Kidney epithelial cell (primary cell): ENCODE data around the gene CTSV. TPM values are rescaled to one million over a fixed set of nuclear protein-coding genes. Genes with fewer than 3 reads are reported as not detected.
"Not testable (repeated sequence)": the region's sequence is repeated elsewhere in the genome, so short reads cannot be mapped to it uniquely, and the experiment has no call there.

ENCODE experiments used
- DNase-seq: peaks from one replicate; pipeline ENCODE4 v3.0.0-alpha.2; 2010; ENCODE audit warnings: low read depth
- H3K27me3 ChIP-seq: 2 replicates; pipeline ENCODE4 v1.6.0; 2011; ENCODE audit warnings: low read length; ENCODE audit not compliant: control insufficient read depth, insufficient read depth
- H3K36me3 ChIP-seq: 2 replicates; pipeline ENCODE4 v1.5.1; 2011; ENCODE audit warnings: low read length; ENCODE audit not compliant: control insufficient read depth, insufficient read depth
- H3K4me3 ChIP-seq: 2 replicates; pipeline ENCODE4 v1.5.1; 2011; ENCODE audit warnings: low read depth, mild to moderate bottlenecking, control low read depth, low read length
- CTCF ChIP-seq: IDR thresholded peaks from 2 replicates; pipeline ENCODE4 v1.5.1; 2011; ENCODE audit warnings: mild to moderate bottlenecking, moderate library complexity, low read length, control low read depth, inconsistent platforms; ENCODE audit not compliant: insufficient read depth, poor library complexity, severe bottlenecking
- total RNA-seq: library from RNA; depleted of rRNA; stranded (reverse); fragments of >200 nt; gene quantifications from 2 replicates; pipeline ENCODE4 v1.2.3, GENCODE V29; 2015

Gene CTSV
- total RNA-seq, 1 donor from 2014 or later, result 3.1 TPM

- H3K4me3 ChIP-seq, result no peak overlapping the region
- DNase-seq, result no peak
- TF ChIP-seq CTCF, result no peak
- H3K36me3 ChIP-seq, result no peaks in the 10 kb centered on the region
- no peaks in the 10 kb centered on the region for H3K27me3 ChIP-seq
Measured at GRCh38 chr9:97052735-97053134, 13.8 kb upstream of the CTSV start.

GRCh38 chr9:97046228-97046627 lies 7.3 kb upstream of the CTSV start:
- no peaks in the 10 kb centered on the region for H3K36me3 ChIP-seq
- no peak overlapping the region for H3K4me3 ChIP-seq
- peak; percentile 75 for DNase-seq
- no peaks in the 10 kb centered on the region for H3K27me3 ChIP-seq
- TF ChIP-seq CTCF, result no peak

GRCh38 chr9:97045300-97045699 lies 6.4 kb upstream of the CTSV start:
- Histone ChIP-seq H3K36me3 (no peaks in the 10 kb centered on the region), H3K27me3 (no peaks in the 10 kb centered on the region), H3K4me3 (no peak overlapping the region)
- no peak for DNase-seq
- TF ChIP-seq CTCF, result no peak

- no peak for DNase-seq
- no peaks in the 10 kb centered on the region for H3K27me3 ChIP-seq
- TF ChIP-seq CTCF, result no peak
- no peak overlapping the region for H3K4me3 ChIP-seq
- H3K36me3 ChIP-seq, result no peaks in the 10 kb centered on the region
Measured at GRCh38 chr9:97041898-97042297, 3.0 kb upstream of the CTSV start.

GRCh38 chr9:97039514-97039860 lies 545 bp upstream of the CTSV start:
- no peak for DNase-seq
- no peak for TF ChIP-seq CTCF
- no peaks in the 10 kb centered on the region for H3K36me3 ChIP-seq
- H3K4me3 ChIP-seq, result peak overlapping the region; percentile 50
- H3K27me3 ChIP-seq, result no peaks in the 10 kb centered on the region

- H3K36me3 ChIP-seq, DNase-seq, H3K4me3 ChIP-seq, H3K27me3 ChIP-seq: not testable (repeated sequence)
Measured at GRCh38 chr9:97023505-97023904, 15.4 kb downstream of the CTSV start.

GRCh38 chr9:97013151-97014132 lies 25.5 kb downstream of the CTSV start:
- DNase-seq, H3K36me3 ChIP-seq, H3K27me3 ChIP-seq: not testable (repeated sequence)
- H3K4me3 ChIP-seq, result peak overlapping the region; percentile 68

GRCh38 chr9:97012617-97013016 lies 26.3 kb downstream of the CTSV start:
- DNase-seq, H3K27me3 ChIP-seq, H3K36me3 ChIP-seq: not testable (repeated sequence)
- H3K4me3 ChIP-seq, result peak overlapping the region; percentile 68

- H3K27me3 ChIP-seq, H3K36me3 ChIP-seq, DNase-seq, H3K4me3 ChIP-seq: not testable (repeated sequence)
Measured at GRCh38 chr9:97002195-97002594, 36.7 kb downstream of the CTSV start.
